Astrocyte of the cerebellum (primary cell): ENCODE data around the gene PPM1H.

Experiments
- DNase-seq: peaks from one replicate; pipeline ENCODE4 v3.0.0-alpha.2; 2011; ENCODE audit warnings: low read depth
- H3K4me3 ChIP-seq: 2 replicates; pipeline ENCODE4 v1.5.1; 2011; ENCODE audit warnings: mild to moderate bottlenecking, low read depth, low read length, moderate library complexity
- CTCF ChIP-seq: IDR thresholded peaks from 2 replicates; pipeline ENCODE4 v1.5.1; 2012; ENCODE audit warnings: low read length, low read depth, moderate library complexity, mild to moderate bottlenecking; ENCODE audit errors: missing control alignments
- in situ Hi-C: cut with HindIII; loops from 2 replicates; pipeline ENCODE4 v1.10.0; 2017; ENCODE audit warnings: low sequenced_read_pairs

Gene PPM1H

DNA sequence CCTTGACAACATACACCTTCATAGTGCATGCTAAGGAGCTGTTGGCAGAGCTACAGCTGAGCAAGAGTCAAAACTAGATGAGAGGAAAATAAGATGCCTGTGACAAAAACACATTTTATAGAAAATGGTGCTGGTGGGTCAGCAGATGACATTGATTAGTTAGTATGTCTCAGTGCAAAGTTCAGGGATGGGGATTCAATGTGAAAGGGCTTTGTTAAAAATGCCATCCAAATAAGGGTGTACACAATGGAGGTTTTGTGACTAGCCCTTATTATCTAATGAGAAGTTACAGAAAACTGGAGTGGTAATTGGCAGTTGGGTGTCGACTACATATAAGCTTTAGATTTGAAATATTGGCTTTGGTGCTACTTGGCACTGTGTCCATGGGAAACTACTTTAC lies 299.3 kb downstream of the PPM1H start:
- in situ Hi-C loops: no loop called here
- no peak for DNase-seq
- H3K4me3 ChIP-seq: no peak overlapping the region
- TF ChIP-seq CTCF: no peak

DNA sequence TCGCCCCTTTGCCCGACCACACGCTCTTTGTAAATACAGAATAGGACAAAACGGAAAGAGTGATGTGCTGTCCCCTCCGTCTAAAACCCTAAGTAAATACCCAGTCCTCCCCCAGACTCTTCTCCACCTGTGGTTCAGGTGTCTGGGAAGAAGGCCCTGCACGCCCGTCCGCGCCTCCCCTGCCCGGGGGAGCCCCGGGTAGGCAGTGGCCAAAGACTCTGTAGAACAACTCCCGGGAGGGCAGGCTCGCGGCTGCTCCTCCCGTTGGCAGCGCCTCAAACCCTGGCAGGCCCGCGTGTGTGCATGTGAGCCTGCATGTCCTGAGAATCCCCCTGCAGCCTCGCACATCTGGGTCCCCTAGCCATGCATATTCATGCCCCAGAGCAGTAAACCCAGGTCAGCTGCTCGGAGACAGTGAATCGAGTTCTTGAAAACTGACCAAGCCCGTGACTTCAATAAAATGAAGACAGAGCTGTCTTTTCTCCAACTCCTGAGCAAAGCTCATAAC lies 302.5 kb downstream of the PPM1H start:
- DNase-seq: no peak
- in situ Hi-C loops: no loop called here
- TF ChIP-seq CTCF: no peak
- peak overlapping the region; percentile 37 for H3K4me3 ChIP-seq

- DNase-seq: peak; percentile 89
Measured at GRCh38 chr12:62631471-62632410, 303.2 kb downstream of the PPM1H start.

GRCh38 chr12:62629971-62630739 lies 304.8 kb downstream of the PPM1H start:
- no peak for TF ChIP-seq CTCF
- no peak overlapping the region for H3K4me3 ChIP-seq
- in situ Hi-C loops: no loop called here
- no peak for DNase-seq

More at GRCh38 chr12:62631471-62632410, 303.2 kb downstream of the PPM1H start:
- peak overlapping the region; percentile 37 for H3K4me3 ChIP-seq
- in situ Hi-C loops: no loop called here
- TF ChIP-seq CTCF: peak; percentile 54

DNA sequence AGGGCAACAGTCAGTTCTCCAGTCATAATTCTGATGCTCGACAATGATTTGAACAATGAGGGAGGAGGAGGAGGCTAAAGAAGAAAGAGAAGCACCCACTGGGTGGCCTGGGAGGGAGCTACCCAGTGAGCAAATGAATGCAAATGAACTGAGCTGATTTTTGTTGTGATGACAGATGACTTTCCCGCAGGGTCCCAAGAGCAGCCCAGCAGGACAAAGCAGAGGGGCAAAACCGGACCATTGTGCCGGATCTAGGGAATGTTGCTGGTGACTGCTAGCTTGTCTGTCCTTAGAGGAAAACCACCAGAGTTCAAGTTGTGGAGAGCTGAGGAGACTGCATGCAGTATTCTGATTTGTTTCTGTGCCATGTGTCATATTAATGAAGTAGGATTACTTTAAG lies 305.5 kb downstream of the PPM1H start:
- no peak for DNase-seq
- in situ Hi-C loops: no loop called here
- no peak overlapping the region for H3K4me3 ChIP-seq
- no peak for TF ChIP-seq CTCF

- in situ Hi-C loops: no loop called here
- no peak for DNase-seq
- TF ChIP-seq CTCF: no peak
- no peak overlapping the region for H3K4me3 ChIP-seq
Measured at GRCh38 chr12:62627181-62627580, 307.8 kb downstream of the PPM1H start.
